Pancreas (tissue), 10 donors: ENCODE results near the gene ZBTB8B. TPM values are rescaled to one million over a fixed set of nuclear protein-coding genes. Genes with fewer than 3 reads are reported as not detected.
"Not testable (repeated sequence)": the region's sequence is repeated elsewhere in the genome, so short reads cannot be mapped to it uniquely, and the experiment has no call there.

Source experiments
- ATAC-seq, 4 donors: fragments of 200-7000 bp; cut with Tn5 transposase; one replicate each; pipeline versions ENCODE4 v1.8.0 to v1.9.1; 2020; ENCODE audit warnings: mild to moderate bottlenecking in 4 of 4, moderate library complexity in 4 of 4
- DNase-seq, 6 donors: peaks; one replicate each; pipeline ENCODE4 v3.0.0-alpha.2; 2020
- FAIRE-seq: peaks from 2 replicates; lab custom pipeline; 2012; peaks lifted over from hg19 to GRCh38; lab: Jason Lieb, UNC
- H3K27ac ChIP-seq, 4 donors: fragments of 200-600 bp; sonication (generic); 1 replicate in 3 of 4; 2 replicates in 1 of 4; pipeline versions ENCODE4 v1.5.0 to v1.8.0; 2020
- H3K27me3 ChIP-seq, 4 donors: fragments of 200-600 bp; one replicate each; pipeline ENCODE4 v1.8.0; 2021
- H3K36me3 ChIP-seq, 3 donors: fragments of 200-600 bp; sonication (generic) in 1 of 3; one replicate each; pipeline versions ENCODE4 v1.5.0 to v1.8.0; 2020 to 2021
- H3K4me1 ChIP-seq, 3 donors: fragments of 200-600 bp; one replicate each; pipeline ENCODE4 v1.8.0; 2021
- H3K4me3 ChIP-seq, 4 donors: fragments of 200-600 bp; sonication (generic) in 2 of 4; one replicate each; pipeline versions ENCODE4 v1.5.0 to v1.8.0; 2020 to 2021
- H3K9me3 ChIP-seq, 4 donors: fragments of 200-600 bp; one replicate each; pipeline ENCODE4 v1.8.0; 2021
- WGBS, 2 donors: extraction: QIAGEN DNeasy Blood & Tissue Kit; methylation state at CpG; one replicate each; pipeline ENCODE4 v1.1.7; 2013; 5-methylcytosine and 5-hydroxymethylcytosine counted together
- intact Hi-C, 3 donors: fragments of 100-400 bp; cut with DNase I; formaldehyde crosslinking; loops; one replicate each; pipeline versions ENCODE4 v1.11.1 to v1.14.2; 2022
- polyA plus RNA-seq, 2 donors: library from polyadenylated mRNA; stranded (reverse); fragments of 200-250 nt; gene quantifications; one replicate each; pipeline ENCODE4 v1.2.3, GENCODE V29; 2013
- total RNA-seq, 6 donors: library from RNA; stranded (reverse); fragmentation: NEBNext Ultra II Directional in 4 of 6; extraction: Animal tissue kit (Norgen Biotek cat#: 25700) in 4 of 6; gene quantifications; one replicate each; pipeline versions ENCODE4 v1.2.1 to v1.2.4, GENCODE V29; 2021 to 2023
- TF ChIP-seq, protein P1 (sequence below), 4 donors: fragments of 200-600 bp; sonication (generic) in 3 of 4; IDR thresholded peaks; one replicate each; pipeline versions ENCODE4 v1.5.0 to v1.8.0; 2021; ENCODE audit warnings: antibody characterized with exemption in 4 of 4
- donor health status: healthy with polysubstance abuse.
- donor health status: DM: no; HTN: no; CAD: no; lungs with moderate emphysema.
- donor health status: DM: no; HTN: no; CAD: no.
- donor health status: control.
- donor health status: control.
- donor health status: Bipolar disorder and iron deficiency.
- donor health status: DM: yes; HTN: yes; CAD: no.
- donor health status: DM: no; HTN: no; CAD: no.
- donor health status: DM: no; HTN: no; CAD: no.
- donor health status: DM: yes; HTN: yes; CAD: no.

Gene ZBTB8B
- total and polyA plus RNA-seq, 8 donors, result under 0.01 to 0.06 (median 0.01) TPM

DNA sequence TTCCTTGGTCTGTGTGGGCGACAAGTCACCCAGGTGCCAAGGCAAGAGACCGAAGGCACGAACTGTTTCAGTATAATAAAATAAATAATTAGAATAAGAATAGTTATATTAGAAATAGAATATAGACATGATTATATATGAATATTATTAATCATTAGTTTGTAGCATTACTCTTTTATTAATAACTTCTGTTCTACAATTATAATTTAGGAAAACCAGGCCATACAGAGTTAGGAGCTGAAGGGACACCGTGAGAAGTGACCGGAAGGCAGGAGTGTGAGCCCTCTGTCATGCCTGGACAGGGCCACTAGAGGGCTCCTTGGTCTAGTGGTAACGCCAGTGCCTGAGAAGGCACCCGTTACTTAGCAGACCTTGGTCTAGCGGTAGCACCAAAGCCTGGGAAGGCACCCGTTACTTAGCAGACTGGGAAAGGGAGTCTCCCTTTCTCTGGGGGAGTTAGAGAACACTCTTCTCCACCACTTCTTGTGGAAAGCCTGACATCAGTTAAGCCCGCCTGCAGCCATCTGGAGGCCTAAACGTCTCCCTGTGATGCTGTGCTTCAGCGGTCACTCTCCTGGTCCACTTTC, 16.6 kb upstream of the ZBTB8B start:
- TF ChIP-seq, protein P1, sequence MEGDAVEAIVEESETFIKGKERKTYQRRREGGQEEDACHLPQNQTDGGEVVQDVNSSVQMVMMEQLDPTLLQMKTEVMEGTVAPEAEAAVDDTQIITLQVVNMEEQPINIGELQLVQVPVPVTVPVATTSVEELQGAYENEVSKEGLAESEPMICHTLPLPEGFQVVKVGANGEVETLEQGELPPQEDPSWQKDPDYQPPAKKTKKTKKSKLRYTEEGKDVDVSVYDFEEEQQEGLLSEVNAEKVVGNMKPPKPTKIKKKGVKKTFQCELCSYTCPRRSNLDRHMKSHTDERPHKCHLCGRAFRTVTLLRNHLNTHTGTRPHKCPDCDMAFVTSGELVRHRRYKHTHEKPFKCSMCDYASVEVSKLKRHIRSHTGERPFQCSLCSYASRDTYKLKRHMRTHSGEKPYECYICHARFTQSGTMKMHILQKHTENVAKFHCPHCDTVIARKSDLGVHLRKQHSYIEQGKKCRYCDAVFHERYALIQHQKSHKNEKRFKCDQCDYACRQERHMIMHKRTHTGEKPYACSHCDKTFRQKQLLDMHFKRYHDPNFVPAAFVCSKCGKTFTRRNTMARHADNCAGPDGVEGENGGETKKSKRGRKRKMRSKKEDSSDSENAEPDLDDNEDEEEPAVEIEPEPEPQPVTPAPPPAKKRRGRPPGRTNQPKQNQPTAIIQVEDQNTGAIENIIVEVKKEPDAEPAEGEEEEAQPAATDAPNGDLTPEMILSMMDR (IDR thresholded peaks at IDR 0.05), result peak; percentile 65 to 75 (median 74)
- FAIRE-seq (peak; percentile 59), ATAC-seq (peak in 3 of 4 donors; percentile 69 to 70 (median 70)), DNase-seq (peak; percentile 46 to 81 (median 75))
- H3K27me3 ChIP-seq, H3K4me3 ChIP-seq, H3K4me1 ChIP-seq, H3K36me3 ChIP-seq, H3K9me3 ChIP-seq, intact Hi-C loops, H3K27ac ChIP-seq: not testable (repeated sequence)
- 41 to 44% methylated on average over 12 of the region's 12 CpGs for WGBS, 2 donors

DNA sequence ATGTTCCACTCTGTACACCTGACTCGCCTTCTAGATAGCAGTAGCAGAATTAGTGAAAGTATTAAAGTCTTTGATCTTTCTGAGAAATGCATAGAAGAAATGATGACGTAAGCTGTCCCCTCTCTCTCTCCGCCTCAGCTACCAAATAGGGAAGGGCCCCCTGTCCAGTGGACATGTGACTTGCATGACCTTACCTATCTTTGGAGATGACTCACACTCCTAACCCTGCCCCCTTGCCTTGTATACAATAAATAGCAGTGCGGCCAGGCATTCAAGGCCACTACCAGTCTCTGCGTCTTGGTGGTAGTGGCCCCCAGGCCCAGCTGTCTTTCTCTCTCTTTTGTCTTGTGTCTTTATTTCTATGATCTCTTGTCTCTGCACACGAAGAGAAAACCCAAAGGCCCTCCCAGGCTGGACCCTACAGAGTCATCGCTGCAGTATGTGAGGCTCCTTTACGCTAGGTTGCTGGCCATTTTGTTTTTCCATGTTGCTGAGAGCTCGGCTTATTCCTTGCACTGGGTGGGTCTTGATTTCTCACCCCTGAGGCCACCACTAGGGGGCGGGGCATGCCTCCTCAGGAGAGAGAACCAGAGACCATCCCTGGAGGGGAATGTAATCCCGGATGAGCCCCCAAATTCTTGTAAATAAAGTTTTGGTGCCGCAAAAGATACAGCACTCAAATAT, 16.0 kb upstream of the ZBTB8B start:
- ATAC-seq (no peak), FAIRE-seq (no peak), DNase-seq (no peak)
- Histone ChIP-seq H3K27ac (no peak overlapping the region), H3K4me3 (no peak overlapping the region), H3K27me3 (no peaks in the 10 kb centered on the region), H3K36me3 (no peaks in the 10 kb centered on the region), H3K9me3 (no peaks in the 10 kb centered on the region), H3K4me1 (no peaks in the 10 kb centered on the region)
- TF ChIP-seq, protein P1 (IDR thresholded peaks at IDR 0.05), result no peak
- intact Hi-C loops, result no loop called here
- 80% methylated on average over 12 of the region's 12 CpGs for WGBS, 2 donors

DNA sequence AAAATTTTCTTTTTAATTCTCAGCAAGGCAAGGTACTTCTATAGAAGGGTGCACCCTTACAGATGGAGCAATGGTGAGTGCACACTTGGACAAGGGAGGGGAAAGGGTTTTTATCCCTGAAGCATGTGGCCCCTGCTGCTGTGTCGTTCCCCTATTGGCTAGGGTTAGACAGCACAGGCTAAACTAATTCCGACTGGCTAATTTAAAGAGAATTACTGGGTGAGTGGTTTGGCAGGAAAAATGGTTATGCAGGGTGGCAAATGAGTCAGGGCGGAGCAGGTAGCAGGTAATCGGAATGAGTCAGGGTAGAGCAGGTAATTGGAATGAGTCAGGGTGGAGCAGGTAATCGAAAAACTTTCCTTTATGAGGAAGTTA, 15.4 kb upstream of the ZBTB8B start:
- H3K27me3 ChIP-seq, intact Hi-C loops, FAIRE-seq, ATAC-seq, H3K9me3 ChIP-seq, H3K4me3 ChIP-seq, H3K4me1 ChIP-seq, DNase-seq, H3K27ac ChIP-seq, H3K36me3 ChIP-seq: not testable (repeated sequence)
- 90 to 97% methylated on average over 5 of the region's 5 CpGs for WGBS, 2 donors

DNA sequence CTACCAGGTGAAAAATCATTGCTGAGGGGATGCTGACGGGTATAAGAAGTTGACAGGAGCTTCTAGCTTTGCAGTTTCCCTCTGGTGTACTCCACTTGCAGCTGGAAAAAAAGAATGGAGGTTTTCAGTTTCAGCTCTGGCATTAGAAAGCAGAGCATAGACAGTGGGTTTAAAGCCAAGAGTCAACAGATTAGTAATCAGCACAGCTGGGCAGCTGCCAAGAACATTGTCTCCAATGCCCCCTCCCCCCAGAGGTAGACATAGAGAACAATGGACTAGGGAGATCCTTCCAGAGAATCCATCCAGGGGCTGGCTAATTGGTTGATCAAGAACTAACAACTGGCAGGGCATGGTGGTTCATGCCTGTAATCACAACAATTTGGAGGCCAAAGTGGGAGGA, 10.1 kb upstream of the ZBTB8B start:
- TF ChIP-seq, protein P1 (IDR thresholded peaks at IDR 0.05), result no peak
- Histone ChIP-seq H3K27me3 (no peaks in the 10 kb centered on the region), H3K27ac (no peak overlapping the region), H3K36me3 (no peaks in the 10 kb centered on the region), H3K4me3 (no peak overlapping the region), H3K9me3 (no peaks in the 10 kb centered on the region), H3K4me1 (no peaks in the 10 kb centered on the region)
- FAIRE-seq (no peak), ATAC-seq (peak in 1 of 4 donors; percentile 32), DNase-seq (no peak)
- 13 to 20% methylated on average over 1 of the region's 1 CpG for WGBS, 2 donors
- intact Hi-C loops, result no loop called here

DNA sequence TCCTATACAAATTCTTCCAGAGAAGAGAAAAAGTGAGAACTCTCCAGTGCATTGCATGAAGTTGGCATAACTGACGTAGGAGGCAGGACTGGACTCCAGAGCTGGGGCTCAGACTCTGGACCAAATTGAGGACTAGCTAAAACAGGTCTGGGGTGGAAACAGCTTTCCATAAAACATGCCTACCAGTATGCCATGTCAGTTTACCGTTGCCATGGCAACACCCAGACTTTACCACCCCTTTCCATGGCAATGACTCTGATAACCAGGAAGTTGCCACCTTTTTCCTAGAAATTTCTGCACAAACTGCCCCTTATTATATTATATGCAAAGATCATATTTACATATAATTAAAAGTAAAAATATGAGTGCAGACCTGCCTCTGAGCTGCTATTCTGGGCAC, 8.9 kb upstream of the ZBTB8B start:
- Histone ChIP-seq H3K4me1 (no peaks in the 10 kb centered on the region), H3K36me3 (no peaks in the 10 kb centered on the region), H3K27me3 (no peaks in the 10 kb centered on the region), H3K27ac (no peak overlapping the region), H3K4me3 (no peak overlapping the region), H3K9me3 (no peaks in the 10 kb centered on the region)
- intact Hi-C loops, result no loop called here
- ATAC-seq (no peak), FAIRE-seq (no peak), DNase-seq (no peak)
- TF ChIP-seq, protein P1 (IDR thresholded peaks at IDR 0.05), result no peak
- WGBS, 2 donors, result 95 to 96% methylated on average over 2 of the region's 2 CpGs

DNA sequence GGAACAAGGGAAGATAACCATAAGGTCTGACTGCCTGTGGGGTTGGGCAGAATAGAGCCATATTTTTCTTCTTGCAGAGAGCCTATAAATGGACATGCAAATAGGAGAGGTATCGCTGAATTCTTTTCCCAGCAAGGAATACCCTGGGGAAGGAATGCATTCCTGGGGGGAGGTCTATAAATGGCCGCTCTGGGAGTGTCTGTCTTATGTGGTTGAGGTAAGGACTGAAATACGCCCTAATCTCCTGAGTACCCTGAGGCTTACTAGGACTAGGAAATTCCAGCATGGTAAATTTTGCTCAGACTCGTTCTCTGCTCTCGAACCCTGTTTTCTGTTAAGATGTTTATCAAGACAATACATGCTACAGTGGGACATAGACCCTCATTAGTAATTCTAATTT, 6.1 kb upstream of the ZBTB8B start:
- ATAC-seq, H3K36me3 ChIP-seq, DNase-seq, H3K9me3 ChIP-seq, H3K4me1 ChIP-seq, H3K27ac ChIP-seq, H3K27me3 ChIP-seq, intact Hi-C loops, H3K4me3 ChIP-seq, FAIRE-seq: not testable (repeated sequence)
- WGBS, 2 donors, result 82 to 83% methylated on average over 5 of the region's 5 CpGs

DNA sequence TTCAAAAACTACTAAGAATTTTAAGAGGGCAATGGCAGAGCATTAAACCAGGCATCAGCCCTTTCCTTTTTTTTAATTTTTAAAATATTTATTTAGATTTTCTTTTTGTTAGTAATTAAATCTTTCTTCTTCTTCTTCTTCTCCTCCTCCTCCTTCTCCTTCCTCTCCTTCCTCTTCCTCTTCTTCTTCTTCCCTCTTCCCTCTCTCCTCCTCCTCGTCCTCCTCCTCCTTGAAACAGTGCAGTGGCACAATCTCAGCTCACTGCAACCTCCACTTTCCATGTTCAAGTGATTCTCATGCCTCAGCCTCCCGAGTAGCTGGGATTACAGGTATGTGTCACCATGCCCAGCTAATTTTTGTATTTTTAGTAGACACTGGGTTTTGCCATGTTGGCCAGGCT, 1.9 kb upstream of the ZBTB8B start:
- ATAC-seq, DNase-seq, H3K4me3 ChIP-seq, H3K27ac ChIP-seq, H3K4me1 ChIP-seq, H3K9me3 ChIP-seq, FAIRE-seq, H3K36me3 ChIP-seq, intact Hi-C loops: not testable (repeated sequence)
- 86 to 94% methylated on average over 2 of the region's 2 CpGs for WGBS, 2 donors
- H3K27me3 ChIP-seq, result peaks cover 0 to 14% (median 0%) of the 10 kb centered on the region in 4 donors
